MCF 10A (cell line): ENCODE data around the gene CLMP. TPM values are rescaled to one million over a fixed set of nuclear protein-coding genes. Genes with fewer than 3 reads are reported as not detected.

Experiments
- BruUV-seq: library from RNA; stranded (reverse); fragments of 400-500 nt; replicated peaks from 2 replicates; lab custom pipeline; 2021; lab: Mats Ljungman, UMichigan
- CTCF ChIA-PET: fragments of 300-600 bp; sonication (Branson Sonifier 250); formaldehyde crosslinking; extraction: SDS; loops from one replicate; lab custom pipeline; 2021; ENCODE audit warnings: antibody characterized with exemption, inconsistent platforms; lab: Yijun Ruan, JAX
- POLR2A ChIA-PET: fragments of 300-600, 350-650 bp; sonication (Branson Sonifier 250); formaldehyde crosslinking; extraction: SDS; loops from one replicate; lab custom pipeline; 2020; ENCODE audit warnings: antibody characterized with exemption, inconsistent platforms; lab: Yijun Ruan, JAX
- DNase-seq: peaks from one replicate; pipeline ENCODE4 v3.0.0-alpha.2; 2018; ENCODE audit not compliant: unreplicated experiment
- H3K27ac Mint-ChIP-seq: one replicate; pipeline ENCODE4 v1.8.0; 2022; ENCODE audit warnings: mild to moderate bottlenecking, low read depth, mixed read lengths; ENCODE audit not compliant: unreplicated experiment
- H3K27me3 Mint-ChIP-seq: one replicate; pipeline ENCODE4 v1.8.0; 2022; ENCODE audit warnings: mixed read lengths; ENCODE audit not compliant: insufficient read depth, unreplicated experiment
- H3K36me3 Mint-ChIP-seq: one replicate; pipeline ENCODE4 v1.8.0; 2022; ENCODE audit warnings: mild to moderate bottlenecking, moderate library complexity, mixed read lengths; ENCODE audit not compliant: insufficient read depth, unreplicated experiment
- H3K4me1 Mint-ChIP-seq: one replicate; pipeline ENCODE4 v1.8.0; 2022; ENCODE audit warnings: mixed read lengths; ENCODE audit not compliant: insufficient read depth, unreplicated experiment
- H3K4me3 Mint-ChIP-seq: one replicate; pipeline ENCODE4 v1.8.0; 2022; ENCODE audit warnings: mild to moderate bottlenecking, moderate library complexity, mixed read lengths; ENCODE audit not compliant: unreplicated experiment
- H3K9me3 Mint-ChIP-seq: one replicate; pipeline ENCODE4 v1.8.0; 2022; ENCODE audit warnings: mixed read lengths; ENCODE audit not compliant: unreplicated experiment
- CTCF ChIP-seq: fragments of 200-600 bp; IDR thresholded peaks from one replicate; pipeline ENCODE4 v1.8.0; 2022; ENCODE audit warnings: antibody characterized with exemption, mild to moderate bottlenecking; ENCODE audit not compliant: unreplicated experiment
- intact Hi-C: fragments of 100-400 bp; cut with micrococcal nuclease; formaldehyde crosslinking; loops from 2 replicates; pipeline ENCODE4 v1.14.1; 2022
- total RNA-seq: library from RNA; stranded (reverse); gene quantifications from 2 replicates; pipeline ENCODE4 v1.2.3, GENCODE V29; 2022

CLMP gene
- total RNA-seq, 1 experiment from 2014 or later: 86.1 TPM

GRCh38 chr11:123082977-123083376, 112.1 kb downstream of the CLMP start:
- peaks cover 52% of the 10 kb centered on the region for H3K36me3 Mint-ChIP-seq
- POLR2A ChIA-PET: interaction anchor here (0.7 to 1.3 kb wide), 4 partner anchors 9 to 91 kb away, joined by 3 to 11 read pairs (median 4); partner anchors contain the start of gene HSPA8
- CTCF ChIA-PET: interaction anchor here (0.6 to 1.0 kb wide), 4 partner anchors 11 to 395 kb away, joined by 3 to 4 read pairs (median 4); no protein-coding TSS in a partner anchor
- BruUV-seq: no TSS peak
- no peaks in the 10 kb centered on the region for H3K9me3 Mint-ChIP-seq
- H3K4me3 Mint-ChIP-seq: no peak overlapping the region
- TF ChIP-seq CTCF: no peak
- H3K27ac Mint-ChIP-seq: peak overlapping the region; percentile 94
- no peaks in the 10 kb centered on the region for H3K27me3 Mint-ChIP-seq
- intact Hi-C loops: no loop called here
- H3K4me1 Mint-ChIP-seq: peaks cover 9% of the 10 kb centered on the region
- DNase-seq: no peak

- H3K27me3 Mint-ChIP-seq: no peaks in the 10 kb centered on the region
- no peak overlapping the region for H3K4me3 Mint-ChIP-seq
- H3K4me1 Mint-ChIP-seq: peaks cover 9% of the 10 kb centered on the region
- CTCF ChIA-PET: interaction anchor here (0.8 to 1.5 kb wide), 3 partner anchors 12 to 181 kb away, joined by 3 to 4 read pairs (median 4); no protein-coding TSS in a partner anchor
- TF ChIP-seq CTCF: no peak
- H3K36me3 Mint-ChIP-seq: peaks cover 62% of the 10 kb centered on the region
- BruUV-seq: no TSS peak
- no peaks in the 10 kb centered on the region for H3K9me3 Mint-ChIP-seq
- POLR2A ChIA-PET: interaction anchor here (0.6 to 4.5 kb wide), 2 partner anchors 17 to 288 kb away, joined by 3 to 25 read pairs; partner anchors contain the start of gene HSPA8
- no peak overlapping the region for H3K27ac Mint-ChIP-seq
- no peak for DNase-seq
- intact Hi-C loops: no loop called here
Measured at GRCh38 chr11:123080015-123080414, 115.0 kb downstream of the CLMP start.

DNA sequence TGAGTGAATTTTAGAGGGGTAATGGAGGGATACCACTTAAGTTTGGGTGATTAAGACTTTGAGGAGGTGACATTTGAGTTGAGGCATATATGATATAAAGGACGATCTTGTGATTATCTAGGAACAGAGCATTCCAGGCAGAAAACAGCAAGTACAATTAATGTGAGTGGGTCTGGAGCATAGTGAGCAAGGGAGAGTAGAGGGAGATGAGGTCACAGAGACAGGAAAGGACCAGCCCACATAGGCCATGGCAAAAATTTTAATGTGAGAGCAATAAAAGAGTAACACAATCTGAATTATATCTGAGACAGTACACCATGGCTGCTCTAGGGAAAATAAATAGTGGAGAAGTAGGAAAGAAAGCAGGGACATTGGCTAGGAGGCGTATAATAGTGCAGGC, 118.6 kb downstream of the CLMP start:
- TF ChIP-seq CTCF: no peak
- Mint-ChIP-seq H3K36me3 (peaks cover 82% of the 10 kb centered on the region), H3K27ac (peak overlapping the region; percentile 10), H3K4me3 (no peak overlapping the region), H3K27me3 (no peaks in the 10 kb centered on the region), H3K4me1 (no peaks in the 10 kb centered on the region), H3K9me3 (no peaks in the 10 kb centered on the region)
- intact Hi-C loops: no loop called here
- ChIA-PET CTCF (interaction anchor here (0.7 kb wide), 1 partner anchor 638 kb away, joined by 6 read pairs; no protein-coding TSS in a partner anchor), POLR2A (no interaction called here)
- BruUV-seq: no TSS peak
- no peak for DNase-seq

GRCh38 chr11:123073343-123074057, 121.5 kb downstream of the CLMP start:
- Mint-ChIP-seq H3K4me3 (no peak overlapping the region), H3K9me3 (no peaks in the 10 kb centered on the region), H3K4me1 (peaks cover 3% of the 10 kb centered on the region), H3K27me3 (no peaks in the 10 kb centered on the region), H3K36me3 (peaks cover 83% of the 10 kb centered on the region), H3K27ac (no peak overlapping the region)
- TF ChIP-seq CTCF: no peak
- no TSS peak for BruUV-seq
- no peak for DNase-seq
- intact Hi-C loops: no loop called here
- ChIA-PET POLR2A (interaction anchor here (0.7 to 1.0 kb wide), 3 partner anchors 10 to 234 kb away, joined by 3 read pairs; no protein-coding TSS in a partner anchor), CTCF (interaction anchor here (0.6 kb wide), 1 partner anchor 24 kb away, joined by 3 read pairs; no protein-coding TSS in a partner anchor)
